T-helper 1 cell treated with Interleukin-12 subunit alpha and Interleukin-12 subunit beta and Interleukin-4 antibody, amounts not matched to agents 30 ng/mL and 1 ng/mL, for 36 hours (primary cell): ENCODE measurements around the gene CCDC6. TPM values are rescaled to one million over a fixed set of nuclear protein-coding genes. Genes with fewer than 3 reads are reported as not detected.

Experiments
- intact Hi-C: fragments of 100-400 bp; cut with micrococcal nuclease; formaldehyde crosslinking; loops from one replicate; pipeline ENCODE4 v1.15.1; 2024
- total RNA-seq: library from RNA; stranded (reverse); gene quantifications from 2 replicates; pipeline ENCODE4 v1.2.3, GENCODE V29; 2022

The CCDC6 gene
- total RNA-seq, 1 donor from 2014 or later = 58.0 TPM

GRCh38 chr10:59857049-59857448 lies 49.3 kb downstream of the CCDC6 start:
- intact Hi-C loops = no loop called here

DNA sequence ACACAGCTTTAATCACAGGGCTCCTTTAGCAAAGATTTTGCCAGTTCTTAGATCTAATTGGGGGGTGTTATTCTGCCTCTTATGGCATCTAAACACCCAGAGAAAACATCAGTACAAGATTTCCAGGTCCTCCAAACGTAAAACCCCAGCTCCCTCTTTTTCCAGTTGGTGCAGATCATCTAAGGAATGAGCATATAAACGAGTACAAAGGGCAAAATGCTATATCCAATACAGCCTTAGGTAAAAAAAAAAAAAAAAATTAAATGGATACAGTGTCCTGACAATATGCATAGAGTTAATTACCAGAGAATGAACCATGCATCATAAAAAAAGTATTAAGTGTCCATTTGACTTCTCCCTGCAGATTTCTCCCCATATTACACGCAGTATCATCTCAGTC lies 50.3 kb downstream of the CCDC6 start:
- intact Hi-C loops = no loop called here

- intact Hi-C loops = no loop called here
Observed at GRCh38 chr10:59854571-59854970, 51.8 kb downstream of the CCDC6 start.

- intact Hi-C loops = no loop called here
Observed at GRCh38 chr10:59852670-59853069, 53.7 kb downstream of the CCDC6 start.

DNA sequence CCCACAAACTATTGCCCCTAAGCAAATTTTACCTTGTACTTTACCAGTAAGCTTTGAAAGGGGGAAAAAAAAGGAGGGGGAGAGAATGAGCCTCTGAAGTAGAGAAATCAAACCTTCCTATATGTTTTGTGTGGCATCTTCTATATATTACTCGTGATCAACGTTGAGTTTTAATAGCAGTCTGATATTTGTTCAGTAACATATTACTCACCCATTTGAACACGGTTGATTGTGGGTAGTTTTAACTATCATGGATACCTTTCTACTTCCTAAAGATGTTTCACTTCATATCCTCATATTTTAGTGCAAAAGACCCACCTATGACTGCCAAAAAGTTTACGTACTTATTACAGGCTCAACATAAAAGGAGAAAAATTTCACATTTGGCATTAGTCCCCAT lies 54.5 kb downstream of the CCDC6 start:
- intact Hi-C loops = no loop called here

- intact Hi-C loops = no loop called here
Observed at GRCh38 chr10:59847888-59848287, 58.5 kb downstream of the CCDC6 start.

GRCh38 chr10:59847326-59847725 lies 59.0 kb downstream of the CCDC6 start:
- intact Hi-C loops = no loop called here

- intact Hi-C loops = no loop called here
Observed at GRCh38 chr10:59844436-59844835, 61.9 kb downstream of the CCDC6 start.

DNA sequence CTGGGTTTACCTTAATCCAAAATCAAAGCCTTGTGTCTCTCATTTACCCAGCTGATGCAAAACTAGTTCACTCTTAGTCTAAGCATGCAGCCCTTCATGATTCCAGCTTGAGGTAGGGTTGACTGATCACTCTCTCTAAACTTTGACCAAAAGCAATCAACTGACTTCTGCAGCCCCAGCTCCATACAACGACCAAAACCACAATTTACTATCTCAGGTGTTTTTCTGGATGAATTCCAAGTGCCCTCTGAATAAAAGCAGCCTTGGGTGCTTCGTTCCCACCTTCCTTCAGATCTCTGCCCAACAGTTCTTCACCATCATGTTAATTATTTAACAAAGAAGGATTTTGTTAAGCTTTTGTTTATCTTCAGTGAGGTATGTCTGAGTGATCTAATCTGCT lies 62.6 kb downstream of the CCDC6 start:
- intact Hi-C loops = no loop called here

- intact Hi-C loops = no loop called here
Observed at GRCh38 chr10:59839576-59839975, 66.8 kb downstream of the CCDC6 start.

- intact Hi-C loops = loop anchor here (1.0 kb wide), 1 partner anchor 8 kb away; no protein-coding TSS in a partner anchor
Observed at GRCh38 chr10:59838085-59838789, 68.1 kb downstream of the CCDC6 start.

GRCh38 chr10:59833810-59834209 lies 72.5 kb downstream of the CCDC6 start:
- intact Hi-C loops = no loop called here

DNA sequence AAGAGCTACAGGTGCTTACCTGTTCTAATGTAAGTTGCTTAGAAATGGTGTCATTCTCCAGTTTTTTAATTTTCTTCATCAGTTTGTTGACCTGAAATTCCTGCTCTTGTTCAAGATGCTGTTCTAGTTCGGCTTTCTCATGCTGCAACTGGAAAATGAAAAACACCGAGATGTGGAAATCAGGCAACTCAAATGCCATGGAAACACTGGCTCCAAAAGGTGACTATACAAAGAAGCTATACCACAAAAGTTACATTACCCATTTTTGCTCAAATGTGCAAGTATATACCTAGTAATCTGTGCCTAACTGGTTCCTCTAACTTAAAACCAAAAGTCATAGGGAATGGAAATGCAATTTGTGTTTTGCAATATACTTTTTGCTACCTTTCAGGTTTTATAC lies 73.8 kb downstream of the CCDC6 start:
- intact Hi-C loops = no loop called here

DNA sequence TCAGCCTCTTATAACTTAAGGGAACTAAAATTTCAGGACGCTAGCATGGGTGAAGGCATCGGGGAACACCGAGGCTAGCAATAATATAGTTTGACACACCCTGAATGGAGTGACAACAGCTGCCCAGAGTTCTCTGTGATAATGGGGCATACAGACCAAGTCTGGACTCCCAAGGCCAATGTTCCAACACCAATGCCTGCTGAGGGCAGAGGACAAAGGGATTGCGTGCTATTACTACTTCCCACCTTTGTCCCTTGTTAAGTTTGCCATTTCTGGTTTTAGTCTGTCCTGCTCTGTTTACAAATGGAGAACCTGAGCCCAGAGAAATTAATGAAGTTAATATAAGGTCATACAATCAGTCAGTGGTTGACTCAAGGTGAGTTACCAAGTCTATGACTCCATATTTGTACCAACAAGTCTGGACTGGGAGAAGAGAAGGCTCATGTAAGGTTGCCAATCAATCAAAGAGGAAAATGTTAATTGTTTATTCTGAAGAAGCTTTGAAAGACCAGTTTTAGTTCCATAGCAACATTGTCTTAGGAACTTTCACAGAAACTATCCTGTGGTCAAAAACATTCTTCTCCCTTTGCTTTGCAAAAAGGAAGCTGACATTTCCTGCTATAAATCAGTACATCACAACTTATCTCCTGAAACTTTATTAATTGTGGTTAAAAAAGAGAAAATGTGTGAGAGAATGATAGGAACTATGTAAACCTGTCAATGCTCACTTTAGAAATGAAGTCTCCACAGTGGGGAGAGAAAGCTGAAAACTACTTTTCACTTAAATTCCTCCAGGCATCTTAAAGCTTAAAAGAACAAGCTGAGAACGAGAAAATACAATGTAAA lies 74.5 kb downstream of the CCDC6 start:
- intact Hi-C loops = no loop called here

DNA sequence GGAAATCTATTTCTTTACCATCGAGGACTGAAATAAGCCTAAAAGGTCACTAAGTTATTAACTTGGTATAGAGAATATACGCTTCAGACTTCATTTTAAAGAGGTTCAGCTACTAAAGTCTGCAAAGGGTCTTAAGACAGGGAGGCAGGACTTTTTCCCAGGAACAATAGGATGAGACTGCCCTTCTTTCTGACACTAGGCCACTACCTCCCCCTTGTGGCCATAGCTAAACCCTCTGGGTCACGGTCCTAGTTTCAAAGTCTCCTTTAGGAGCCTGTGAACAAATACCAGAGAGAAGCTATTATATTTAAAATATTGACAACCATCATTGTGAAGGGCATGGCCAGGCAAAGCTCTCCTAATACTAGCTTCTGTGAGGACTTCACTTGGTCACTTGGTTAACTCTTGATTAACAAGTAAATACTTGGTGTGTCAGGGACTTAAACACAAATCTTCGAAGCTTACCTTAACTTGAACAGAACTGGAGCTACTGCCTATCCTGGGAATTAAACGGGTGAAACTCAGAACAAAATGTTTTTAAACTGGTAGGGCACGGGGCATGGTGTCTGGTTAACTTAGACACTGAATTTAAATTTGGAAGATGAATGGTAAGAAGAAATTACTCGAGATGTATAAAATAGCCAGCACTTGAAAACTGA lies 75.6 kb downstream of the CCDC6 start:
- intact Hi-C loops = loop anchor here (1.0 kb wide), 3 partner anchors 77 to 204 kb away; no protein-coding TSS in a partner anchor

- intact Hi-C loops = no loop called here
Observed at GRCh38 chr10:59829601-59830000, 76.8 kb downstream of the CCDC6 start.

DNA sequence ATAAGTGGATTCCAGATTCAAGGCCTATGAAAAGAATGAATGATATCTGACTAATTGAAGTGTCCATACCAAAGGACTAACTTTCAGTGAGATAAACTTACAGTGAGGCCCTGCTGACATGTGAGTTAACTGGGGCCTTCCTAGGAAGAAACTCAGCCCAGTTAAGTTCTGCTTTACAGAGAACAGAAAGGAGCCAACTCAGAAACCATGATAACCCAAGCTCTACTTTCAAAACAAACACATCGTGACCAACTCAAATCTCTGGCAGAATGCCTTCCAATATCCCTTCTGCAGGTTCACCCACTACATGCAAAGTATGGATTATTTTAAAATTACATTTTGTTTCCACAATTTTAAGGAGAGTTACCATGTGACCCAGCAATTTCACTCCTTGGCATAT lies 77.3 kb downstream of the CCDC6 start:
- intact Hi-C loops = no loop called here

DNA sequence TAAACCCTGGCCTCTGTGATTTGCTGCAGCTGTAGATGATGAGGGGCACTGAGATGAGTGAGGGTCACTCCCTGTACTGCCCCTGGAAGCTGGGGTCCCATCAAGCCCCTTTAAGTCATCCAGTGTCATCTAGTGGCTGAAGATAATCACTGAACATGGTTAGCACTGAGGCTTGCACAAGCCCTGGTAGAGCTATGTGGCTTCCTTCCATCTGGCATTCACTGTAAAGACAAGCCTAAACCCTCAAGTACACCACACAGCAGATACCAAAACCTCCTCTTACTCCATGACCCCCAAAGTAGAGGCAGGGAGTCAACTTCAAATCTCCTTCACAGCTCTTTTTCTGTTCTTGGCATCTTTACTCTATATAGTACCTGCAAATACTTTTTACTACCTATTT lies 80.4 kb downstream of the CCDC6 start:
- intact Hi-C loops = no loop called here

GRCh38 chr10:59823751-59824150 lies 82.6 kb downstream of the CCDC6 start:
- intact Hi-C loops = no loop called here

DNA sequence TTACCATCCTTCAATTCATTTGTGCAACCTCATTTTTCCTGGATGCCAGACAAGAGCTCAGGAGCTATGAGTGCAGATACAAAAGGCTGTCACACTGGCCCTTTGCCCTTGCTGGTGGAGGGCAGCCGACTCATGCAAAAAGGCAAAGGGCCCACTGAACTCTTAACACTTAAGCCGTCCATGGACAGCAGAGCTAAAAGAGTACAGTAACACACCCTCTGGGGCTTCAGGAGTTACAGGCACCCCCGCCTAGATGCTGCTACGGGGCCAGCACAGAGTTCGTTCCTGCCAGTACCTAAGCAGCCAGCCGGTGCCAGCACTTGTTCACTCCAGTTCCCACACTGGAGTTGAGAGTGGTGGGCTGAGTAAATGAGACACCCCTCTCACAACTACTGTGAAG lies 83.2 kb downstream of the CCDC6 start:
- intact Hi-C loops = no loop called here

DNA sequence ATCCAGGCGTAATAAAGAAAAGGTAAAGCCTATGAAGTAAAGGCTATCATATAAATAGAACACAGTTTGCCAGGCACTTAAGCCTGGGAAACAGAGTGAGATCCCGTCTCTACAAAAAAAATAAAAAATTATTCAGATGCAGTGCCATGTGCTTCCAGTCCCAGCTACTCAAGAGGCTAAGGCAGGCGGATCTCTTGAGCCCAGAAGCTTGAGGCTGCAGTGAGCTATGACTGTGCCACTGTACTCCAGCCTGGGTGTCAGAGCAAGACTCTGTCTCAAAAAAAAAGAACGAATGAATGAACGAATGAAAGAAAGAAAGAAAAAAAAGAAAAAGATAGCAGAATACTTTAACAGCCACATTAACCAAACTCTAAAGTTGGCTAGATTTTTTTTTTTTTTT lies 85.9 kb downstream of the CCDC6 start:
- intact Hi-C loops = no loop called here

- intact Hi-C loops = no loop called here
Observed at GRCh38 chr10:59819683-59820082, 86.7 kb downstream of the CCDC6 start.
